Measurements from ENCODE around the gene FAM193A.
"Not testable (repeated sequence)": the region's sequence is repeated elsewhere in the genome, so short reads cannot be mapped to it uniquely, and the experiment has no call there.

DNA sequence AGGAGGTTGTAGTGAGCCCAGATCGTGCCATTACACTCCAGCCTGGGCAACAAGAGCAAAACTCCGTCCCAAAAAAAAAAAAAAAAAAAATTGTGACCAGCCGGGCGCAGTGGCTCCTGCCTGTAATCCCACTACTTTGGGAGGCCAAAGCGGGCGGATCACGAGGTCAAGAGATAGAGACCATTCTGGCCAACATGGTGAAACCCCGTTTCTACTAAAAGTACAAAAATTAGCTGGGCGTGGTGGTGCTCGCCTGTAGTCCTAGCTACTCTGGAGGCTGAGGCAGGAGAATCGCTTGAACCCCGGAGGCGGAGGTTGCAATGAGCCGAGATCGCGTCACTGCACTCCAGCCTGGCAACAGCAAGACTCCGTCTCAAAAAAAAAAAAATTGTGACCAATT is 190.4 kb downstream of the FAM193A start:
- TF ChIP-seq, protein P1, sequence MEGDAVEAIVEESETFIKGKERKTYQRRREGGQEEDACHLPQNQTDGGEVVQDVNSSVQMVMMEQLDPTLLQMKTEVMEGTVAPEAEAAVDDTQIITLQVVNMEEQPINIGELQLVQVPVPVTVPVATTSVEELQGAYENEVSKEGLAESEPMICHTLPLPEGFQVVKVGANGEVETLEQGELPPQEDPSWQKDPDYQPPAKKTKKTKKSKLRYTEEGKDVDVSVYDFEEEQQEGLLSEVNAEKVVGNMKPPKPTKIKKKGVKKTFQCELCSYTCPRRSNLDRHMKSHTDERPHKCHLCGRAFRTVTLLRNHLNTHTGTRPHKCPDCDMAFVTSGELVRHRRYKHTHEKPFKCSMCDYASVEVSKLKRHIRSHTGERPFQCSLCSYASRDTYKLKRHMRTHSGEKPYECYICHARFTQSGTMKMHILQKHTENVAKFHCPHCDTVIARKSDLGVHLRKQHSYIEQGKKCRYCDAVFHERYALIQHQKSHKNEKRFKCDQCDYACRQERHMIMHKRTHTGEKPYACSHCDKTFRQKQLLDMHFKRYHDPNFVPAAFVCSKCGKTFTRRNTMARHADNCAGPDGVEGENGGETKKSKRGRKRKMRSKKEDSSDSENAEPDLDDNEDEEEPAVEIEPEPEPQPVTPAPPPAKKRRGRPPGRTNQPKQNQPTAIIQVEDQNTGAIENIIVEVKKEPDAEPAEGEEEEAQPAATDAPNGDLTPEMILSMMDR (IDR thresholded peaks at IDR 0.05; ENCODE audit: low read length) = not testable (repeated sequence)
- TF ChIP-seq EZH2 (IDR thresholded peaks at IDR 0.05; ENCODE audit: borderline replicate concordance, low read length) = not testable (repeated sequence)

Measured in OCI-LY1 (cell line).